Measurements from ENCODE around the gene ARHGEF4.
"Not testable (repeated sequence)": the region's sequence is repeated elsewhere in the genome, so short reads cannot be mapped to it uniquely, and the experiment has no call there.

The ARHGEF4 gene

DNA sequence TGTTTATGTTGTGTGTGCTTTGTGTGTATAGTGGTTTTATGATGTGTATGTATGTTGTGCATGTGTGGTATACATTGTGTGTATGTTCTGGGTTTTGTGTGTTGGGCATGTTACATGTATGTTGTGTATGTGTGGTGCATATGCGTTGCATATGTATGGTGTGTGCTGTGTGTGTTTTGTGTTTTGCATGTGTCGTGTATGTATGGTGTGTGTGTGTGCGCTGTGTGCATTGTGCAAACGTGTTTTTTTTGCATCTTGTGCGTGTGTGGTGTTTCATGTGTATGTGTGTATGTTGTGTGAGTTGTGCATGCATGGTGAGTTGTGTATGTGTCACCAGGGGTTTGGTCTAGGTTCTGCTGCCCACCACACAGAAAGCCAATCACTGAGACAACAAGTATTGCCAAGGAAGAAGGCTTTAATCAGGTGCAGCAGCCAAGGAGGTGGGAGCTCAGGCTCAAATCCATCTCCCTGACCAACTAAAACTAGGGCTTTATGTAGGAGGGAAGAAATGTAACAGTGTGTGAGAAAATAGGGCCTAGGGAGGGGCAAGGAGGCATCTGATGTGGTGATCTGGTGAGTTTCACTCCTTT lies 140.8 kb downstream of the ARHGEF4 start:
- DNase-seq, result no peak

DNA sequence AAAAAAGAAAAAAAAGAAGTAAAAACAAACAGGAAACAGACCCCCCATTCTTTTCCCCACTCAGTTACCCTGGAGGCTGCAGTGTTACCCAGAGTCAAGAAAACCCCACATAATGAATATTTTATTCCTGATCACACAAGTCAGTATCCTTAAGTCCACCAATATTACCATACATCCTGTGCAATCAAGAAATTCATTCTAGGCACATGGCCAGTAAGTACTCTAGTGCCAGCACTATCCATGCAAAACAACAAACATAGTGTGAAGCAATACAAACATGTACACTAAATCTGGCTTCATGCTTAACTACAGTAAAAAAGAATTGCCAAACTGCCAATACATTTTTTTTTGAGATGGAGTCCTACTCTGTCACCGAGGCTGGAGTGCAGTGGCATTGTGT lies 145.0 kb downstream of the ARHGEF4 start:
- DNase-seq, result no peak

DNA sequence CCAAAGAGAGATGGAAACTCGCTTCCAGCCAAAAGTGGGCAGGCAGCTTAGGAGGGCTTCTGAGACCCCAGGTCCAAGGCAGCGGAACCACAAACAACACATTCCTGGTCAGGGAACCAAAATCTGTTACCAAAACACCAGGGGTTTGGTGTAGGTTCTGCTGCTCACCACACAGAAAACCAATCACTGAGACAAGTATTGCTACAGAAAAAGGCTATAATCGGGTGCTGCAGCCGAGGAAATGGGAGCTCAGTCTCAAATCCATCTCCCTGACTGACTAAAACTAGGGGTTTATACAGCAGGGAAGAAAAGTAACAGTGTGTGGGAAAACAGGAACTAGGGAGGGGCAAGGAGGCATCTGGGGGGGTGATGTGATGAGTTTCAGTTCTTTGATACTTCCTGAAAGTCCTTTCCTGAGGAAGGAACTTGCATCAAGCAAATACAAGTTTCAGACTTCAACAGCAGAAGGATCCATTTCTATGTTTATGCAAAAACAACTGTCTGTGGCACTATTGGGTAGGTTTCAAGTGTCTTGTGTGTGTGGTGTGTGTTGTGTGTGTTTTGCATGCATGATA lies 148.6 kb downstream of the ARHGEF4 start:
- no peak for DNase-seq

DNA sequence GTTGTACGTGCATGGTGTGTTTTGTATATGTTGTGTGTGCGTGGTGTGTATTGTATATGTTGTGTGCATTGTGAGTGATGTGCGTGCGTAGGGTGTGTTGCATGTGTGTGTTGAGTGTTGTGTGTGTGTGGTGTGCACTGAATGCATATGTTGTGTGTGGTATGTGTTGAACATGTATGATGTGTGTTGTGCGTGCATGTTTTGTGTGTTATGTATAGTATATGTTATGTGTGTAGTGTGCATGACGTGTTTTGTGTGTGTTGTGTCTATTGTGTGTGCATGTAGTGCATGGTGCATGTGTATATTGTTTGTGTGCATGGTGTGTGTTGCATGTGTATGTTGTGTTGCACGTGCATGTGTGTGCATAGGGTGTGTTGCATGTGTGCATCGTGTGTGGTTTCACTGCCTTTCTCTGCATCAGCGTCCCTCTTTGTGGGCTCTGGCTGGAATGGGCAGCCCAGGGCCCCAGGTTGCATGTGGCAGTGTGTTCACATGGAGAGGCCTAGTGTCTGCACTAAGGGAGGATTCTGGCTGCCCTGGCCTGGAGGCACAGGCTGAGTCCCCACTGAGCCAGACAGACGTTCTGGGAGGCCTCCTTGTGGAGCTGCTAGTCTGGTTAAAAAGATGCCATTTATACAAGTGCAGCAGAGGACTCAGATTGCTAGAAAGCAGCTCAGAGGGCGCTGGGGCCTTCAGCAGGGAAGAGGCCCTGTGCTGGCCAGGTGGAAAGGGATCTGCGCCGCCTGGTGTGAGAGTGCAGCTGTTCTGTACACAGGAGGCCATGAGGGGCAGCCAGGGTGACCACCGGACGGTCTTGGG lies 149.3 kb downstream of the ARHGEF4 start:
- DNase-seq, result no peak

DNA sequence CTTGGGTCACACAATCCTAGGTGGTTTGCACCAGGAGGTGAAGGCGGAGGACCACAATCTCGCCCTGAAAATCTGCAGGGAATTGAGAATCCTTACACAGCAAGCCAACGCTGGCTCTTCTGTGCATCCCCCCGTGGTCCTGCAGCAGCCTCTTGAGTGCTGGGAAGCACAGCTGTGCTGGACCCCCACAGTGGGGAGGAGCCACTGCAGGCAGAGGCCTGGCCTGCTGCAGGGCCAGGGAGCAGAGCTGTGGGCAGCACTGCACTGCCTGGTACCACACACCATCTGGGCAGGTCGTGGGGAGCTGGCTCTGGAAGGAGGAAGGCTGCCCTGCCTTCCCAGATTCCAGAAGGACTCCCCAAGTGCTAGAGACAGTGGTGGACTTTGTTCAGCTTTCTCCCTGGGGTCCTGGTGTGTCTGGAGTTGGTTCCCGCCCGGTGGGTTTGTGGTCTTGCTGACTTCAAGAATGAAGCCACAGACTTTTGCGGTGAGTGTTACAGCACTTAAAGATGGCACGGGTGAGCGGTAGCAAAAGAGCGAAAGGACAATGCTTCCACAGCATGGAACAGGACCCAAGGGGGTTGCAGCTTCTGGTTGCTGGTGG lies 150.3 kb downstream of the ARHGEF4 start:
- DNase-seq, result no peak

DNA sequence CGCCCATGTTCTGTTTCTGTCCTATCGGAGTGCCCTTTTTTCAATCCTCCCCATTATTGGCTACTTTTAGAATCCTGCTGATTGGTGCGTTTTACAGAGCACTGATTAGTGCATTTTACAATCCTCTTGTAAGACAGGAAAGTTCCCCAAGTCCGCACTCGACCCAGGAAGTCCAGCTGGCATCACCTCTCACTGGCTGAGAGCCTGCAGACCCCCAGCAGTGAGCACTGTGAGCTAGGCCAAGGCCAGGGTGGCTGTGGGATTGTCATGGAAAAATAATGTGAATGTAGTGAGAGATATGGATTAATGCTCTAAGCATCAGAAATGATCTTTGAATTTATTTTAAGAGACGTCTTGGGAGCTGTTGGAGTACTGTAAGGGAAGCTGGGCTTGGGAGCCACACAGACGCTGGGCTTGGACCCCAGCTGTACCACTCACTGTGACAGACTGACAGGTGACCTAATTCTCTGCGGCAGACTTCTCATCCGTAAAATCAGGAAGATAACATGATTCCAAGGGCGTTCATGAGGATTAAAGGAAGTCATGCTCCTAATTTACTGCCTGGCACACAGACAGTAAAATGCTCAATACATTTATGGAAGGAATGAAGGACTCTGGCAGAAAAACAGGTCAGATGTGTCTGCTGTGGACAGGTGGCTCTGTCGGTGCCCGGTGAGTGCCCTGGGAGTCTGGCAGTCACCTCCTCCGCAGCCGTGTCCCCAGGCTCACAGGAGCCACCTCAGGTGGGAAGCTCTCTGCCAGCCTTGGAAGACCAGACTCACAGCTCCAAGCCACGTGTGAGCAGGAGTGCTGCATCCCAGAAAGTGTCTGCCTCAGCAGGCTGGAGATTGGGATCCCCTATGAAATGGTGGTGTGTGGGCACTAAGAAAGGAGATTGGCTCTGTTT lies 151.1 kb downstream of the ARHGEF4 start:
- no peak for DNase-seq

DNA sequence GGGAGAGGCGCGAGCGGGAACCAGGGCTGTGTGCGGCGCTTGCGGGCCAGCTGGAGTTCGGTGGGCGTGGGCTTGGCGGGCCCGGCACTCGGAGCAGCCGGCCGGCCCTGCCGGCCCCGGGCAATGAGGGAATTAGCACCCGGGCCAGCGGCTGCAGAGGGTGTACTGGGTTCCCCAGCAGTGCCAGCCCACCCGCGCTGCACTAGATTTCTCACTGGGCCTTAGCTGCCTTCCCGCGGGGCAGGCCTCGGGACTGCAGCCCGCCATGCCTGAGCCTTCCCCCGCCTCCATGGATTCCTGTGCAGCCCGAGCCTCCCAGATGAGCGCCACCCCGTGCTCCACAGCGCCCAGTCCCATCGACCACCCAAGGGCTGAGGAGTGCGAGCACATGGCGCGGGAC lies 154.7 kb downstream of the ARHGEF4 start:
- DNase-seq, result not testable (repeated sequence)

DNA sequence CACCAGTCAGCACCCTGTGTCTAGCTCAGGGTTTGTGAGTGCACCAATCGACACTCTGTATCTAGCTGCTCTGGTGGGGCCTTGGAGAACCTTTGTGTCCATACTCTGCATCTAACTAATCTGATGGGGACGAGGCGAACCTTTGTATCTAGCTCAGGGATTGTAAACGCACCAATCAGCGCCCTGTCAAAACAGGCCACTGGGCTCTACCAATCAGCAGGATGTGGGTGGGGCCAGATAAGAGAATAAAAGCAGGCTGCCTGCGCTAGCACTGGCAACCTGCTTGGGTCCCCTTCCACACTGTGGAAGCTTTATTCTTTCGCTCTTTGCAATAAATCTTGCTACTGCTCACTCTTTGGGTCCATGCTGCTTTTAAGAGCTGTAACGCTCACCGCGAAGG lies 155.3 kb downstream of the ARHGEF4 start:
- DNase-seq, result not testable (repeated sequence)

DNA sequence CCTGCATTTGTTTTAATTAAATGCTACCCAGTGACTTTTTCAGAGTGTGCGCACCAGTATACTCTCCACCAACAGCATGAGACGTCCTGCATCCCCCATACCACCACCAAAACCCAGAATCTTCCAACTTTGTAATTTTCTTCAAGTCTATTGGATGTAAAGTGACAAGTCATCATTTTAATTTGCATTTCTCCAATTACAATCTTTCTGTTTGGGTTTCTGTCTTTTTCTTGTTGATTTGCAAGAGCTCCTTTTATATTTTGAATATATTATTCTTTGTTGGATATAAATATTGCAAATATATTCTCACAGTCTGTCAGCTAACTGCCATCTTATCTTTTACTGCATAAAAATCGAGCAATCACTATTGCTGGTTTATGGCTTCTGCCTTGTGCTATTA lies 160.0 kb downstream of the ARHGEF4 start:
- no peak for DNase-seq

DNA sequence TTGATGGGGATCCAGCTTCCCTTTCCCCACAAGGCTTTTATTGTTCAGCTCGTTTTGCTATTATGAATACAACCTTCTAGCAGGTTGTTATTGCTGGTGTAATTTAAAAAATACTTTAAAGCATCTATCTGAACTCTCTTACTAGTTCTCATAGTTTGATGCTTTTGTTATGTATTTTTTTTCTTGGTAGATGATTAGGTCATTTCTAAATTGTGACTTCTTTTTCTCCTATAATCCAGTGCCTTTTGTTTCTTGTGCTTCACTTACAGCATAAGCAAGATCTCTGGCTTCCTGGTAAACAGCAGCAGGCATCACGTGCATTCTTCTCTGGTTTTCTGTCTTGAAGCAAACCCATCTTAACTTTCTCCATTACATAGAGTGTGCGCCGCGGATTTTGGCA lies 160.5 kb downstream of the ARHGEF4 start:
- DNase-seq, result no peak

DNA sequence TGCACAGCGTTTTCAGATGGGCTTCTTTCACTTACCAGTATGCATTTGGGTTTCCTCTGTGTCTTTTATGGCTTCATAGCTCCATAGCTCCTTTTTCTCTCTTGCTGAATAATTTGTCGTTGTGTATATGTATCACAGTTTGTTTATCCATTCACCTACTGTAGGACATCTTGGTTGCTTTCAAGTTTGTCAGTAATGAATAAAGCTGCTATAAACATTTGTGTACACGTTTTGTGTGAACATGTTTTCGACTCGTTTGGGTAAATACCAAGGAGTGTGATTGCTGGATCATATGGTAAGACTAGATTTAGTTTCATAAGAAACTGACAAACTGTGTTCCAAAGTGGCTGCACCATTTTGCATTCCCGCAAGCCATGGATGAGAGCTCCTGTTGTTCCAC lies 161.8 kb downstream of the ARHGEF4 start:
- no peak for DNase-seq

DNA sequence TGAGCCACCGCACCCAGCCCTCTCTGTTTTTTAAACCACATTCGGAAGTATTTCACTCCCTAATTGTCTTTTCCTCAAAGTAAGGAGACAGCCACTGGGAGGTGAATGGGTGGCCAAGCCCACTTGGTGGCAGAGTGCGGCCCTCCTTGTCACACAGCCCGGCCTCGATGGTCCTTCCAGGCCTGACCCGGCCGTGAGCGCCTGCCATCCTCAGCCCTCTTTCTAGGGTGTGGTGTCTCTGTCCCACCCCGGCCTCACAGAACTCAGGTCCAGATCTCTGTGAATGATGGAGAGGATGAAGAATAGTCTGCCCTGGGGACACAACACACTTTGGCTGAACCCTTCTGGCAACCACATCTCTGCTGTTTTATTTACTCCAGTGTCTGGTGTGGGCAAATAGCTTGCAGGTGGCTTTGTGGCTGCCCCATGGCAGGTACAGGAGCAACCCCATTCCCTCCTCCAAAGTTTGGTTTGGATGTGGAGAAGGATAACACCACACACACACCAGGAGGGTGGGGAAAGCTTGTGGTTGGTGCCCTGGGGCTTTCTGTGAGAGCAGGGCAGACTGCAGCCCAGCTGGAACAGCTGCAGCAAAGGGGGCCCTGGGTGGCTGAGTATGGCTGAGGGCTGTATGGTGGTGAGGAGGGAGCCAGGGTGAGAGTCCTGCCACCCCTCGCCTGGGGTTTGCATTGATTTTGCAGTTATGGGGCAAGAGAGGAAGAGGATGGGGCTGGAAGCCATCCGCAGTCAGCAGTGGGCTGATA lies 167.9 kb downstream of the ARHGEF4 start:
- no peak for DNase-seq

DNA sequence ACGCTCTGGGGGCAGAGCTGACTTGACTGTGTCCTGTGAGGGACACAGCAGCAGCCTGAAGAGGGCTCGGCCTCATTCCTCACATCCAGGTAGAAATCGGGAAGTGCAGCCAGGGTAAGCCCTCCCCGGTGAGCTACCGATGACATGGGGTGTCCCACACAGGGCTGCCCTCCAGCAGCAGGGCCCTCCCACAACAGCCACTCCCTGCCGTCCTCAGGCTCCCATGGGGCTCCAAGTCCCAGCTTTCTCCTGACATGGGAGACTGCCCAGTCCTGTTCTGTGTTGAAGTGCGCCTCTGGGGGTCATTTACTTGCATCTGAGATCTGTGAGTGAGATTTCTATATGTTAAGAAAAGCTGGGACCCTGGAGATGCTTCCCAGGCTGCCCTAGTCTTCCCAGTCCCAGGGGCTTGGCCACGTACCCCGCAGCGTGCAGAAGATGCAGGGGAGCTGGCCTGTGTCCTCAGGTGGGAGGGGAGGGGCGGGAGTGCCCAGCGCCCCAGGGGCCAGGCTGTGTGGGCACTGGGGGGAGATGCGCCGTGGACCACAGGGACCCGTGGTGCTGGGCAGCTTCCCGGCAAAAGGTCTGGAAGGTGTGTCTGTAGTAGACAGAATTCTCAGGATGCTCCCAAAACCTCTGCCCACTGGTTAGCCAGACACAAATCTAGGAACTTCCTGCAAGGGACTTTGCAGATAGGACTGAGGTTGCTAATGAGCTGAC lies 168.7 kb downstream of the ARHGEF4 start:
- no peak for DNase-seq

DNA sequence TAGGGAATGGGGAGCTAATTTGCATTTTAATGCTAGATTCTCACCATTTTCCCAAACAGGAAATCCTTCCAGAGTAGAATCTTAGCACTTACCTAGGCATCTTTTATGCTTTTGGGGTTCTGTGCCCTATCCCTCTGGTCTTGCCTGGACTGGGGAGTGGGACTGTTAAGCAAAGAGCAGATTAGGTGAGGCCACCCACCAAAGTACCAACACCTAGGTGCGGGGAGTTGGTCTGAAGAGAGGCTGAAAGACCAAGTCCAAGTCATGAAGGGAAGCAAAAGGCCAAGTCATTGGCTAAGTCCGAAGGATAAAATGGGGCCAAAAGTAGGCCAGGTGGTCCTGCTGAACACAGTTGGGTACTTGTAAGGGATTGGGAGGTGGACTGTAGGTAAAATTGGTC lies 169.8 kb downstream of the ARHGEF4 start:
- no peak for DNase-seq

DNA sequence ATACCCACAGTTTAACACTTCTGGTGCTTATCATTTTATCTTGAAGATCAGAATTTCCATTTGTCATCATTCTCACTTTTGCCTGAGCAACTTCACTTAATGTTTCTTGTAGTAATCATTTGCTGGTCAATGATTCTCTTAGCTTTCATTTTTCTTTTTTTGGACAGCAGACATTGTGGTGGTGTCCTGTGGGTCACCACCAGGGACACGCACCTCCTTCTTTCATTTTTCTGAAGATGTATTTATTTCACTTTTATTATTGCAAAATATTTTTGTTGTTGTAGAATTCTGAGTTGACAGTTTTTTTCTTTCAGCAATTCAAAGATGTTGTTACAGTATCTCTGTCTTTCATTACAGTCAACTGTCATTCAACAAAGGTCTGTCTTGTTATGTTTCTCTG lies 172.3 kb downstream of the ARHGEF4 start:
- DNase-seq, result no peak

DNA sequence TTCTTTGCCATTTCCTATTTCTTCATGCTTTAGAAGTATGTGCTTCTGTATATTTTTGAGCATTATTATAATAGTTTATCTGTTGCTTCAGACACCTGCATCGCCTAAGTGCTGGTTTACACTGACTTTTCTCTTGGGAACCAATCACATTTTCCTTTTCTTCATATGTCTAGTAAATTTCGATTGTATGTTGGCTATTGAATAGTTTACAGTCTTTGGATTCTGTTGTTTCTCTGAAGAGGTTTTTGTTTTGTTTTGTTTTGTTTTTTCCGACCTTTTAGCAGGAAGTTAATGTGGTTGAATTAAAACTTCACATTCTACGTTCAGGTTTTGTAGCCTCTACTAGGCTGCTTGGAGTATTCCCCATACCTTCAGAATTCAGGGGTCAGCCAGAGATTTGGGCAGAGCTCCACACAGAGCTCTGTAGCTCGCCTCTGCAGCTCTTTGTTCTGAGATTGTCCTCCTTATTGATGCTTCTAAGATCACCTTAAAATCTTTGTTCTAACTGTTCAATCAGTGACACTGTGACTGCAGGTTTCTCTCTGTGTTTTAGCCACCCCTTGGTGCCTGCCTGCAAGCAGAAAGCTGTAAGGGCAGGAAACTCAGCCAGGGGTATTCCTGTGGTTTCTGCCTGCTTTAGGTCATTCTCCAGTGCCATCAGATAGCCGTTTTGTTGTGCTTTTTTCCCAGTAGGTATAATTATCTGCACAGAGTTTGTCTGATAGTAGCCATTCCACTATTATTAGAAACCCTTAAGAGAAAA lies 173.2 kb downstream of the ARHGEF4 start:
- DNase-seq, result no peak

DNA sequence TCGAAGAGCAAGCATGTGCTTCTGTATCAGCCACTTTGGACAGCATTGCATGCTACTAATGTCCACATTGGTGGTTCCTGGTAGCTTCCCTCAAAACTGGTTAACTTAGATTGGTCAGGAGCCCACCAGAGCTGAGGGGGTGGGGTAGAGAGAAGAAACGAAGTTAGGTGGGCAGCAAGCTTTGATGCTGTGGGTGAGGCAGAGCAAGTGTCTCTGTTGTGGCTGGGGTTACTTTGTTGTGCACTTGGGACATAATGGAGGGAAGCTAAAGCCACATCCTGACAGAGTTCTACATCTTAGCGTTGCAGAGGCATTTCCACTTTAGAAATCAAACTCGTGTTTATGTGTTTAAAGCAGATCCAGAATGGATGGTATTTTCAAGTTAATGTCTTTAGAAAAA lies 173.9 kb downstream of the ARHGEF4 start:
- DNase-seq, result no peak

DNA sequence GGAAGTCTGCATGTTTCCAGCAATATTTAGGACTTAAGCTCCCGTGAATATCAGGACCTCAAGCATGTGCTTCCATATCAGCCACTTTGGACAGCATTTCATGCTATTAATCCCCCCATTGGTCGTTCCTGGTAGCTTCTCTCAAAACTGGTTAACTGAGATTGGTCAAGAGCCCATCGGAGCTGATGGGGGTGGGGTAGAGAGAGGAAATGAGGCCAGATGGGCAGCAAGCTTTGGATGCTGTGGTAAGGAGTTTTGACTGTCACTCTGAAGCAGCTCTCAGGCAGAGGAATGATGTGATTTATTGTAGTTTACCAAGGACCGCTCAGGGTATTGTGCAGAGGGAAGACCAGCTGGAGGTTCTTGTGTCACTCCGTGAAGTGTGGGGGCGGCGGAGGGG lies 174.8 kb downstream of the ARHGEF4 start:
- DNase-seq, result no peak

DNA sequence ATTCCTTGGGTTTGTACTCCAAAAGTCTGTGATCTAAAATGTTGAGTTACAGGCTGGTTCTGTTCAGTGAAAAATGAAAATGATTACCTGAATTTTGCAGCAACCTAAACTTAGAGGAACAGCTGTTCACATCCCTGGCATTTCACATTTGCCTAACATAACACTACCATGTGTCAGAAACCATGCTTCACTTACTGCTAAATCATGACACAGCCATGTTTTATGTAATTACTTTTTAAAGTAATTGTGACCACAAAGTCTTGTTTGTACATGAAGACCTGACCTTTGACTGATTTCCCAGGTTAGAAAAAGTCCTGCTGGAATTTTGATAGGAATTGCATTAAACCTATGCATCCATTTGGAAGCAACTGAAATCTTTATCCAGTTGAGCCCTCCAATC lies 177.4 kb downstream of the ARHGEF4 start:
- DNase-seq, result no peak

DNA sequence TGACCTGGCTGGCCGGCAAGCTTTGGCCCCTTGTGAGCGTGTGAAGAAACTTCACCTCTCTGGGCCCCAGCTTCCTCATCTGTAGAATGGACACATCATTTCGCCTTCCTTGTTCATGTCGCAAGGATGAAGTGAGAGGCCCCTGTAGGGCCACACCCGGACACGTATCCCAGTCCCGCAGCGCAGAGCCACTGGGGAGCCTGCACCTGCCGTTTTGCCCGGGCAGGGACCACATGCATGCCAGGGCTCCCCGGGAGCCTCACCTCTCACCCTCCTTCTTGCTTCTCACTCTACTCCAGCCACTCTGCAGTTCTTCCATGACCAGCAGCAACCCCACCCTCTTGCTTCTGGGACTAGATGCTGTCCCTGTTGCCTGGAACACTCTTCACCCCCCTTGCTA lies 179.1 kb downstream of the ARHGEF4 start:
- no peak for DNase-seq

All from CD4-positive, alpha-beta T cell treated with Interleukin-17A for 4 hours (primary cell).